ES-I3 (cell line): ENCODE measurements around the gene TGIF2LX.
"Not testable (repeated sequence)": the region's sequence is repeated elsewhere in the genome, so short reads cannot be mapped to it uniquely, and the experiment has no call there.

Source experiments
- H3K36me3 ChIP-seq: 2 replicates; pipeline ENCODE4 v1.6.1; 2013; ENCODE audit warnings: mild to moderate bottlenecking, low read length, control low read depth, moderate library complexity; ENCODE audit not compliant: insufficient read depth
- H3K4me1 ChIP-seq: 2 replicates; pipeline ENCODE4 v1.6.1; 2013; ENCODE audit warnings: mild to moderate bottlenecking, control low read depth, low read length; ENCODE audit not compliant: insufficient read depth
- H3K9ac ChIP-seq: 2 replicates; pipeline ENCODE4 v1.6.1; 2013; ENCODE audit warnings: low read depth, mild to moderate bottlenecking, low read length, moderate library complexity
- H3K9me3 ChIP-seq: 2 replicates; pipeline ENCODE4 v1.6.1; 2013; ENCODE audit warnings: mild to moderate bottlenecking, low read length, moderate library complexity; ENCODE audit not compliant: control insufficient read depth, insufficient read depth

The TGIF2LX gene

DNA sequence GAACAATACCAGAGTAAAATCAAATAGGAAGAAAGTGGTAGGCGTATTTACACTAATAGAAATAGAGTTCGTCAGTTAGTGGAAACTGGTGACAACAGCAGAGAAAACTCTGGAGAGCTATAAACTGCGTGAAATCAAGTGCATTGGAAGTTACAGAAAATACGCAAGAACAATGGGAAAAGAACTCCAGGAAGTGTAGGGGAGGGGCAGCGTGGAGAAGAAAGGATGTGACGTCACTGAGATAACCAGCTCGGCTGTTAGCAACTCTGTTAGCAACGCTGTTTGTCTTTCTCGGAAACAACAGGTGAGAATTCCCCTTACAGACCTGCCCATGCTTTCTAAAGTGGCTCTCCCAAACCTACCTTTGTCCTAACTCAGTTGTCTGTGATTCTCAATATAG, at the start of gene TGIF2LX:
TGIF2LX (plus strand) TSS at position 244 of the 400 bp plus-strand sequence. CDS start 178 bp downstream, outside the sequence.
- not testable (repeated sequence) for H3K9me3 ChIP-seq, H3K4me1 ChIP-seq, H3K36me3 ChIP-seq, H3K9ac ChIP-seq

GRCh38 chrX:89922338-89922934, 728 bp downstream of the TGIF2LX start:
- not testable (repeated sequence) for H3K36me3 ChIP-seq, H3K4me1 ChIP-seq, H3K9me3 ChIP-seq, H3K9ac ChIP-seq

DNA sequence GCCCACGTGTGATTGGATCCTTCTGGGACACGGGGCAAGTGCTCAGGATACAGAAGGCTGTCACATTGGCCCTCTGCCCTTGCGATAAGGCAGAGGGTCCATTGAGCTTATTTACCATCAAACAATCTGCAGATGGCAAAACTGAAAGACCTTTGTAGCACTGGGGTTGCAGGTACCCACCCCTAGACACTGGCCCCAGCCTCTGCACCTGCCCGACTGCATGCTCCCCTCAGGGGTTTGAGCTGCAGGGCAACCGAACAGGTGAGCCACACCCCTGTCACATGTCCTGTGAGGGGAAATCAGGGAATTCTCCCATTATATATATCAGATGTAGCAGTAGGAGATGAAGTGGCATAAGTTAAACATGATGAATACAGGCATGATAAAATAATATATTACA, 21.4 kb downstream of the TGIF2LX start:
- H3K36me3 ChIP-seq, H3K9me3 ChIP-seq, H3K4me1 ChIP-seq, H3K9ac ChIP-seq: not testable (repeated sequence)

GRCh38 chrX:89965588-89965987, 43.9 kb downstream of the TGIF2LX start:
- not testable (repeated sequence) for H3K4me1 ChIP-seq, H3K36me3 ChIP-seq, H3K9ac ChIP-seq, H3K9me3 ChIP-seq
